Kasumi-1 (cell line): ENCODE measurements around the gene MAN1A2.

Source experiments
- DNase-seq, 2 experiments: peaks; one replicate each; lab custom pipeline; 2025; lab: John Stamatoyannopoulos, UW

Gene MAN1A2

DNA sequence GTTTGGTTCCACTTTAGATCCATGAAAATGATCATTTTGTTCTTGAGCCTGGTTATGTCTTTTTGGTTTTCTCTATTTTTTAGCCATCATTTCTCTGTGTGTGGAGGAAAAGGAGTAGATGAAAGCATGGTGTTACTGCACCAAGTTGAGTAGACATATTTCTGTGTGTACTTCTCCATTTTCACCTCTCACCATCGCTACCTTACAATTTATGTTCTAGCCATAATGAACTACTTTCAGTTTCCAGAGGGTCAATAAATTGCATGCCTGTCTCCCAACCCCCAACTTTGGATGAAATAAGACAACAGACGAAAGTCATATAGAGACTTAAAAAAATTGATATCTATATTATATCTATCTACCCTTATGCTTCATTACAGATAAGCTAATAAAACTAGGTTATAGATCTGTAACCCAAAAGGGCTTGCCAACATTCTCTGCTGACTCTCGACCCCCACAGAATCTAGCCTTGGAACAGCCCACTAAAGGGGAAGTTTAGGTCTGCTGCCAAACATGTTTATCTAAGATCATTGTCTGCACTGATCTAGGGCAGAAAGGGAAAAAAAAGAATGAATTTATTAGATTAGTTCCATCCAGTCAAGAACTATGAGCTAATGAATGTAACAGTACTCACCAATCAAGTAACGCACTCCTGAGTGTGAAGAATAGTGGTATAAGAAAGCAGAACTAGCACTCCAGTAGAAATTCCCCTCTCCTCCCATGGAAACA is 7.5 kb upstream of the MAN1A2 start:
- peak; percentile 14 to 50 for DNase-seq

DNA sequence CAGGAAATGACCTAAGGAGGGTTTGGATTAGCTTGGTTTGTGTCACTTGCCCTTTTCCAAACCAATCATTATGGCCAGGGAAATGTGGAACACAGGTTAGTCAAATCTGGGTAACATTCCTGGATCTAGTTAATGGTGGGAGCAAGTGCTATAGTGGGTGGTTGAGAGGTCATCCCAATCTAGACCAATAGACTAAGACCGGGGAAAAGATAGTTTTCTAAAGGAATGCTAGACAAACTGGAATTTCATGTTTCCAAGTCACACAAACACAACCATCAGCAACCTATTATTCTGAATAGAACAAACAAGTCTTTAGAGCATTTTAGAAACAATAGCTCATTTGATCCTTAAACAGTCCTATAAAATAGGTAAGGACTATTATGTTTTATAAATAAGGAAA is 4.3 kb upstream of the MAN1A2 start:
- DNase-seq: no peak

- DNase-seq: no peak
Measured at GRCh38 chr1:117363571-117364048, 3.6 kb upstream of the MAN1A2 start.

DNA sequence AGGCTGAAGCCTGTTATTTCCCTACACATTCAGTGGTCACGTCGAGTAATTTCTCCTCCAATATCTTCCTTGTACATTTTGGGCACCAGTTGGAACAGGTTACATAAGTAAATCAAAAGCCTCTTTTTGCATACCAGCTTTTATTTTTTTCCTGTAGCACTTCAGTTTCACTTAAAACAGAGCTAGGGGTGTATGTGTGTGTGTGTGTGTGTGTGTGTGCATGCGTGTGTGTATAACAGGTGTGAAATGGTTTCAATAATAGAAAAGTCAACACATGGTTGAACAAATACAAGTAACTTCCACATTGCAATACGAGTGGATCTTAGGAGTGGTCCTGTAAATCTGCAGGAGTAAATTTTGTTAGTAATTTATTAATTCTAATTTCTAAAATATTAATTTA is 3.0 kb upstream of the MAN1A2 start:
- no peak for DNase-seq

DNA sequence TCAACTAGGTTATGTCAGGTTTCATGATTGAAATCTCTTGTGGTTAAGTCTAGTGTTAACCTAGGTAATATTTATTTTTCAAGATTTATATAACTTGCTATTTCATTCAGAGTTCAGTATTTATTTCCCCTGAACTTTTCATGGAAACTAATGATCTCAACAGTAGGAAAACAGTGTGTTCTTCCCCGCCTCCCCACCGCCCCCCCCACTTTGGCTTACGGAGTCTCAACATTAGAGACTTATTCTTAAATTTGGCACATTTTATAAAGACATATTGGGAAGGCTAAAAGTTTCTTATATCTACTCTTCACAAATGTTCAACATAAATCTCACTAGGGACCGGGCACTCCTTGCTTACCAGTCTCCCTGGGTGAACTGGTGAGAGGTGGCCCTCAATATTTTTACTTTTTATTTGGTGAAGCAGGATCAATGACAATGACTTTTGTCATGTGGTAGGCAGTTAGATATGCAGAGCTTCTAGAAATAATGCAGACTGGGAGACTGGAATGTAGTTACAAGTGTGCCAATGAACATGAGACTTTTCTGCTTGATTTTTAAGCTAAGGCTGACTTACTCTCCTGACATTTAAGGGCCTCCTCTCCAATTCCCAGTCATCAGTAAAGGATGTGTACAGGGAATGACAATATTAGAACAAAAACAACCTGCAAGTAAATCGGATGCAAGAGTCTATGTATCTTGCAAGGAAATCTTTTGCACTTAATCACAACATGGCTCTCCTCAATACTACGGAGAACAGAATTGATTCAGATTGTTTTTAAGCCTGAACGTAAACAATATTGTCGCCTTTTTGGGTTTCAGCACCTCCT is 1.7 kb upstream of the MAN1A2 start:
- peak in 1 of 2 experiments; percentile 32 for DNase-seq

GRCh38 chr1:117366177-117367045 is 838 bp upstream of the MAN1A2 start:
- DNase-seq: peak; percentile 47 to 52

DNA sequence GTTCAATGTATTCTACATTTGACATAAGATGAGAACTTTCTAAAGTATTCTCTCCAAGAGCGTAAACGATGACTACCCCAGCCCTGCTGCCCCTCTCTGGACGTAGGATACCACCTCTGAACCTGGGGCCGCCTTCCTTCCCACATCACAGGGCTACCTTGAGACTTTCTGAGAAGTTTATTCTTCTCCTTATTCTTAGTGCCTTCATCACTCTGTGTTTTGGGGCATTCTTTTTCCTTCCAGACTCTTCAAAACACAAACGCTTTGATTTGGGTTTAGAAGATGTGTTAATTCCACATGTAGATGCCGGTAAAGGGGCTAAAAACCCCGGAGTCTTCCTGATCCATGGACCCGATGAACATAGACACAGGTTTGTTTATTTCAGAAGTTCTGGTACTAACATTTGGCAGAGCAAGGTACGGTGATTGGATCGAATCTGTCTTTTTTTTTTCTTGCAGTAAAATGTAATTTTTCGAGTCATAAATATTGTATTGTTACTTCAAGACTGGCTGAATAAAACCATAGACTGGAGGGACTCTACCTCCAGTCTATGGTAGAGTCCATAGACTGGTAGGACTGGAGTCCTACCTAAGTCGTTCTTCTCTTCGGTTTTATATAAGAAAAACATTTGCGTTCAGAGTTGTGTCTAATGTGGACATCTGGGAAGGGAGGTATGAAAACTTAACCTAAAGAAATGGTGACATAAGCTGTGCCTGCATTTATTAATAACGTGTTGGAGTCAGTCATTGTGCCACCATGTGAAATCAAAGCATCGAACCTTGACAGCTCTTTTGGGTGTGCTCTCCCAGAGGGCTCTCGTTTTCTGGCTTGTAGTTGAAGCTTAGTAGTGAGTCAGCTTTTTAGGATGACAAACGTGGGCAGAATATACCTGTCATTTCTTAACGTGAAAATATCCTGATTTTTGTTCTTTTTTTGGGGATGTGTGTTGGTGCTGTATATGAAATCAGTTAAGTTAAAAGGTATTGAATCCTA is 1.2 kb downstream of the MAN1A2 start:
- peak; percentile 26 to 42 for DNase-seq

DNA sequence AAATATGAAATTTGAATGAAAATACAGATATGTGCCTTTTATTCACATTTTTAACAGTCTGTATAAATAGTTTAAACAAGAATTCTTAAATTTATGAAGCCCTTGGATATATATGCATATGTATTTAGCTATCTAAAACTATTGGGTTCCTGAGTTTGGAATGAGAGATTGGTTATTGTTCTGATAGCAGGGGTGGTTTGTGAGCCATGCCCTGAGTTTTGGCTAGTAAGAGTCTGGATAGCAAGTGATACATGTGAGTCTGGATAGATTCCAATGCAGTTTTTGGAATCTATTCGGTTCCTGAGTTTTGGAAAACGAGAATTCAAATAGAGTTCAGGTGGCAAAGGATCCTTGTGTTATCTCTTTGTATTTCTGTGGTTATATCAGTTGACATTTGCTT is 2.8 kb downstream of the MAN1A2 start:
- no peak for DNase-seq

GRCh38 chr1:117370509-117370908 is 3.3 kb downstream of the MAN1A2 start:
- DNase-seq: no peak

GRCh38 chr1:117371441-117372151 is 4.3 kb downstream of the MAN1A2 start:
- no peak for DNase-seq

GRCh38 chr1:117372863-117373412 is 5.7 kb downstream of the MAN1A2 start:
- no peak for DNase-seq

DNA sequence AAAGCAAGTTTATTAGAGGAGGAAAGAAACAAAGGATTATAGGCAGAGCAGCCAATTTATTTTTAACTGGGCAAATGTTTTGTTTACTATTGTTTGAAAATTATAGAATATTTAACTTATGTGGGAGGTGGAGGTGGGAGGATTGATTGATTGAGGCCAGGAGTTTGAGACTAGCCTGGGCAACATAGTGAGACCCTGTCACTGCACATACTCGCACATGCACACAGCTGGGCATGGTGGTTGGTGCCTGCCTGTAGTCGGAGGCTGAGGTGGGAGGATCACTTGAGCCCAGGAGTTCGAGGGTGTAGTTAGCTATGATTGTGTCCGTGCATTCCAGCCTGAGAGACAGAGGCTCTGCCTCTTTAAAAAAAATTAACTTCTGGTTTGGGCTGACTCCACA is 6.7 kb downstream of the MAN1A2 start:
- no peak for DNase-seq

DNA sequence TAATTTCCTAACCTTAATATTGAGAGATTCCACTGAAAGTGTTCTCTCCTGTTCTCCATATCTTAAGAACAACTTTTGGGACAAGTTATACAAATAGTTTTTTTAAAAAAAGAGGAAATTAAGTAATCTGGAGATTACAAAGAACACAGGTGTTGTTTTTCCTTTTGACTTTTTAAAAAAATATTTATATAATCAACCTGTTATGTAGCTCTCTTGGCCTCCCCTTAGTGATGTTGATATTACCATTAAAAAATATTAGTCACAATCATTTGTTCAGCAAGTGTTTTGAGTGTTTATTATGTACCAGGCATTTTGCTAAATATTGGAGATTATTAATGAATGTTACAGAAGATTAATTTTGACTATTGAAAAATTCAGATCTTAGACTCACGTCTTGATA is 8.1 kb downstream of the MAN1A2 start:
- DNase-seq: no peak

GRCh38 chr1:117387060-117387633 is 19.9 kb downstream of the MAN1A2 start:
- no peak for DNase-seq

DNA sequence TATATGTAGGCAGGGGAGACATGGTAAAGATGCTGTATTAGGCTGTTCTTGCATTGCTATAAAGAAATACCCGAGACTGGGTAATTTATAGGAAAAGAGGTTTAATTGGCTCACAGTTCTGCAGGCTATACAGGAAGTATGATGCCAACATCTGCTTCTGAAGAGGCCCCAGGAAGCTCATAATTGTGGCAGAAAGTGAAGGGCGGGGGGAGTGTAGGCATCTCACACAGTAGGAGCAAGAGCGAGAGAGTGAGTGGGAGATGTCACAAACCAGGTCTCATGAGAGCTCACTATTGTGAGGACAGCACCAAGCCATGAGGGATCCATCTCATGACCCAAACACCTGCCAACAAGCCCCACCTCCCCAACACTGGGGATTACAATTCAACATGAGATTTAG is 21.1 kb downstream of the MAN1A2 start:
- DNase-seq: peak; percentile 12 to 18

DNA sequence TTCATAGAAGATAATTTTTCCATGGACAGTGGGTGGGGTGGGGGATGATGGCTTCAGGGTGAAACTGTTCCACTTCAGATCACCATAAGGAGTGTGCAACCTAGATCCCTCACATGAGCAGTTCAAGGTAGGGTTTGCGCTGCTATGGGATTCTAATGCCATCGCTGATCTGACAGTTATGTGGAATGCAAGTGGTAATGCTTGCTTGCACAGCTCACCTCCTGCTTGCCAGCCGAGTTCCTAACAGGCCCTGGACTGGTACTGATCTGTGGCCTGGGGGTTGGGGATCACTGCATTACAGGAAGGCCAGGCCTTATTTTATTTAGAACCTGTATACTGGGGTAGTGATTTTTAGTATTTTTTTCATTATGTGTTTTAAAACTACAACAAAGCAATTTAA is 22.0 kb downstream of the MAN1A2 start:
- no peak for DNase-seq

GRCh38 chr1:117389779-117390178 is 22.5 kb downstream of the MAN1A2 start:
- DNase-seq: no peak

GRCh38 chr1:117392771-117393170 is 25.5 kb downstream of the MAN1A2 start:
- DNase-seq: no peak

GRCh38 chr1:117396074-117396473 is 28.8 kb downstream of the MAN1A2 start:
- DNase-seq: no peak

GRCh38 chr1:117396636-117397035 is 29.4 kb downstream of the MAN1A2 start:
- DNase-seq: no peak
